NB4 (cell line): ENCODE measurements around the gene VCPKMT.

ENCODE experiments used
- POLR2A ChIP-seq: IDR thresholded peaks from 2 replicates; pipeline ENCODE4 v1.6.1; 2011; ENCODE audit warnings: mild to moderate bottlenecking; ENCODE audit not compliant: insufficient read length; ENCODE audit errors: extremely low read depth
- TF ChIP-seq, protein P1 (sequence below): IDR thresholded peaks from one replicate; pipeline ENCODE4 v1.5.1; 2012; ENCODE audit warnings: low read depth, low read length

DNA sequence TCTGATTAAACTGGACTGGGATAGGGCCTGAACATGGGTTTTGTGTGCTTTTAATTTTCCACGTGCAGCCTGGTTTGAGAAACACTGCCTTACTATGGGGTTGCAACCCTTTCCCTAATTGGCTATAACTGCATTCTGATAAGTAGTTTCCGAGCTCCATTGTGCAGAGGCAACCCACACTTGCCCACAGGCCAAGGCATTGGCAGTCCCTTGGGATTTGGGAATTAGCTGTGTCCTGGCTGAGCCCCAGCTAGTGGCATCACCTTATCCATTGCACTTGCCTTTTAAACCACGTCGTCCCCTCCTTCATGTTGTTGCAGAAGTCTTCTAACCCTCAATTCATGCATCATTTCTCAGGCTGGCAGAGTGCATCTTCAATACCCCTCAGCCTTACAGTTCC, 10.2 kb downstream of the VCPKMT start:
- TF ChIP-seq, protein P1, sequence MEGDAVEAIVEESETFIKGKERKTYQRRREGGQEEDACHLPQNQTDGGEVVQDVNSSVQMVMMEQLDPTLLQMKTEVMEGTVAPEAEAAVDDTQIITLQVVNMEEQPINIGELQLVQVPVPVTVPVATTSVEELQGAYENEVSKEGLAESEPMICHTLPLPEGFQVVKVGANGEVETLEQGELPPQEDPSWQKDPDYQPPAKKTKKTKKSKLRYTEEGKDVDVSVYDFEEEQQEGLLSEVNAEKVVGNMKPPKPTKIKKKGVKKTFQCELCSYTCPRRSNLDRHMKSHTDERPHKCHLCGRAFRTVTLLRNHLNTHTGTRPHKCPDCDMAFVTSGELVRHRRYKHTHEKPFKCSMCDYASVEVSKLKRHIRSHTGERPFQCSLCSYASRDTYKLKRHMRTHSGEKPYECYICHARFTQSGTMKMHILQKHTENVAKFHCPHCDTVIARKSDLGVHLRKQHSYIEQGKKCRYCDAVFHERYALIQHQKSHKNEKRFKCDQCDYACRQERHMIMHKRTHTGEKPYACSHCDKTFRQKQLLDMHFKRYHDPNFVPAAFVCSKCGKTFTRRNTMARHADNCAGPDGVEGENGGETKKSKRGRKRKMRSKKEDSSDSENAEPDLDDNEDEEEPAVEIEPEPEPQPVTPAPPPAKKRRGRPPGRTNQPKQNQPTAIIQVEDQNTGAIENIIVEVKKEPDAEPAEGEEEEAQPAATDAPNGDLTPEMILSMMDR = no peak
- no peak for TF ChIP-seq POLR2A
